Cardiac muscle cell (in vitro differentiated cells and primary cell): ENCODE results near the gene STX16. TPM values are rescaled to one million over a fixed set of nuclear protein-coding genes. Genes with fewer than 3 reads are reported as not detected.

Experiments
- DNase-seq, 2 donors: peaks; one replicate each; pipeline versions ENCODE4 v3.0.0 to v3.0.0-alpha.2; 2010 to 2017; ENCODE audit warnings: low read depth in 1 of 2, low spot score in 1 of 2
- H3K27ac ChIP-seq: fragments of 200-600 bp; sonication (generic); 2 replicates; pipeline ENCODE4 v1.5.1; 2016
- H3K27me3 ChIP-seq: fragments of 200-600 bp; sonication (generic); 2 replicates; pipeline ENCODE4 v1.6.0; 2016; ENCODE audit warnings: control low read depth
- H3K36me3 ChIP-seq: fragments of 200-600 bp; sonication (generic); 2 replicates; pipeline ENCODE4 v1.5.1; 2016; ENCODE audit warnings: control low read depth
- H3K4me1 ChIP-seq: fragments of 200-600 bp; sonication (generic); 2 replicates; pipeline ENCODE4 v1.8.1; 2017; ENCODE audit warnings: low read depth, mild to moderate bottlenecking, mixed run types
- H3K4me3 ChIP-seq: fragments of 200-600 bp; sonication (generic); 2 replicates; pipeline ENCODE4 v1.5.1; 2016; ENCODE audit warnings: mild to moderate bottlenecking
- H3K9me3 ChIP-seq: fragments of 200-600 bp; sonication (generic); 2 replicates; pipeline ENCODE4 v1.5.1; 2017; ENCODE audit warnings: low read depth, mild to moderate bottlenecking, control low read depth
- polyA plus RNA-seq: library from polyadenylated mRNA; unstranded; fragments of >200 nt; fragmentation: Nextera tagmentation; extraction: Ambion mirVana; gene quantifications from 2 replicates; pipeline ENCODE4 v1.2.1, GENCODE V29; 2016
- total RNA-seq: library from RNA; depleted of rRNA; stranded (reverse); fragments of >200 nt; gene quantifications from 2 replicates; pipeline ENCODE4 v1.2.3, GENCODE V29; 2016
- TF ChIP-seq, protein P1 (sequence below): IDR thresholded peaks from 2 replicates; pipeline ENCODE4 v1.5.1; 2012; ENCODE audit warnings: low read depth, mild to moderate bottlenecking, low read length

STX16 gene, protein sequence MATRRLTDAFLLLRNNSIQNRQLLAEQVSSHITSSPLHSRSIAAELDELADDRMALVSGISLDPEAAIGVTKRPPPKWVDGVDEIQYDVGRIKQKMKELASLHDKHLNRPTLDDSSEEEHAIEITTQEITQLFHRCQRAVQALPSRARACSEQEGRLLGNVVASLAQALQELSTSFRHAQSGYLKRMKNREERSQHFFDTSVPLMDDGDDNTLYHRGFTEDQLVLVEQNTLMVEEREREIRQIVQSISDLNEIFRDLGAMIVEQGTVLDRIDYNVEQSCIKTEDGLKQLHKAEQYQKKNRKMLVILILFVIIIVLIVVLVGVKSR
- 29.9 and 58.1 TPM in 2 replicates for total RNA-seq
- 55.5 and 87.7 TPM in 2 replicates for polyA plus RNA-seq

DNA sequence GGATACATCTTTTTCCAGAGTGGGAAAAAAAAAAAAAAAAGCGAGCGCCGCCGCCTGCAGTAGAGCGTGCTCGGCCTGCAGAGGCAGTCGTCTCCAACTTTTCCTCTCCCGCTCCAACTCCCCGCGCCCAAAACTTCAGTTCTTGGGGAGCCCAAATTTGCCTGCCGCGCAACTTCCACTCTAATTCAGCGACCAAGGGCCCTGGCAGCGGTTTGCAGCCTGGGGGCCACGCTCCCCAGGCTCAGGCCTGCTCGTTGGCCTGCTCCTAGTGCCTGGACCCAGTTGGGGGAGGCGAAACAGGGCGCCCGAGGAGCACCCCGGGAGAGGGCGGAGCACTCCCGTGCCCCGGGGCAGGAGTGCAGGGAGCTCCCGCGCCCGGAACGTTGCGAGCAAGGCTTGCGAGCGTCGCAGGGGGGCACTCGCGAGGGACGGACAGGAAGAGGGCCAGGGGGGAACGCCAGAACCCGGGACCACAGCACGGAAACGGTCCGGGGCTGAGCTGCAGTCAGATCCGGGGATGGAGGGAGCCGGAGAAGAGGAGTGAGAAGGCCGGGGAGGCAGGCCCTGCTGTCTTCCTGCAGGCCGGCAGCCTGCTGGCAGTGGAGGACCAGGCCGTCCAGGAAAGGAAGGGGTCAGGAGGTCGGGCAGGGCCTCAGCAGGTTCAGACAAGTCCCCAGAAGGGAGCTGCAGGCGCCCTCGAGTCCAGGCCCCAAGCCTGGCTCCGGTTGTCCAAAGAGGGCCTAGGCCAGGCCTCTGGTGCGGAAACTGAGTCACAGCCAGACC lies at the start of gene STX16:
TSS of gene STX16 (plus strand) at position 508 of the 783 bp plus-strand sequence. CDS start 724 bp downstream, outside the sequence.
- DNase-seq: peak; percentile 92 to 97
- Histone ChIP-seq H3K4me1 (peaks cover 26% of the 10 kb centered on the region), H3K27me3 (no peaks in the 10 kb centered on the region), H3K36me3 (no peaks in the 10 kb centered on the region), H3K27ac (peak within 1 kb of the TSS; percentile 86), H3K9me3 (no peaks in the 10 kb centered on the region), H3K4me3 (peak within 1 kb of the TSS; percentile 97)
- TF ChIP-seq, protein P1, sequence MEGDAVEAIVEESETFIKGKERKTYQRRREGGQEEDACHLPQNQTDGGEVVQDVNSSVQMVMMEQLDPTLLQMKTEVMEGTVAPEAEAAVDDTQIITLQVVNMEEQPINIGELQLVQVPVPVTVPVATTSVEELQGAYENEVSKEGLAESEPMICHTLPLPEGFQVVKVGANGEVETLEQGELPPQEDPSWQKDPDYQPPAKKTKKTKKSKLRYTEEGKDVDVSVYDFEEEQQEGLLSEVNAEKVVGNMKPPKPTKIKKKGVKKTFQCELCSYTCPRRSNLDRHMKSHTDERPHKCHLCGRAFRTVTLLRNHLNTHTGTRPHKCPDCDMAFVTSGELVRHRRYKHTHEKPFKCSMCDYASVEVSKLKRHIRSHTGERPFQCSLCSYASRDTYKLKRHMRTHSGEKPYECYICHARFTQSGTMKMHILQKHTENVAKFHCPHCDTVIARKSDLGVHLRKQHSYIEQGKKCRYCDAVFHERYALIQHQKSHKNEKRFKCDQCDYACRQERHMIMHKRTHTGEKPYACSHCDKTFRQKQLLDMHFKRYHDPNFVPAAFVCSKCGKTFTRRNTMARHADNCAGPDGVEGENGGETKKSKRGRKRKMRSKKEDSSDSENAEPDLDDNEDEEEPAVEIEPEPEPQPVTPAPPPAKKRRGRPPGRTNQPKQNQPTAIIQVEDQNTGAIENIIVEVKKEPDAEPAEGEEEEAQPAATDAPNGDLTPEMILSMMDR: peak; percentile 61

DNA sequence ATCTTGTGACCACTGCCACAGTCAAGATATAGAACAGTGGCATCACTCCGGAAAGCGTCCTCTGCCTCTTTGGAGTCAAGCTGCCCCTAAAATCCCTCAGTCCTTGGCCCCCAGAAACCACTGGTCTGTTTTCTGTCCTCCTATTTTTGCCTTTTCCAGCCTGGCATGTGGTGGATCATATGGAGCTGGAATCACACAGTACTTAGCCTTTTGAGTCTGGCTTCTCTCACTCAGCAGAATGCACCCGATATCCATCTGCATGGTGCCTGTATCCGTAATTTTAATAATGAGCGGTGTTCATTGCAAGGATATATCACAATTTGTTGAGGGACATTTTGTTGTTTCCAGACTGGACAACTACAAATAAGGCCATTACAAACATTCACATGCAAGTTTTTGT lies 49.0 kb upstream of the STX16 start:
- Histone ChIP-seq H3K36me3 (no peaks in the 10 kb centered on the region), H3K27me3 (no peaks in the 10 kb centered on the region), H3K4me1 (peaks cover 2% of the 10 kb centered on the region), H3K9me3 (no peaks in the 10 kb centered on the region), H3K4me3 (no peak overlapping the region), H3K27ac (no peak overlapping the region)
- DNase-seq: no peak
- TF ChIP-seq, protein P1: no peak

DNA sequence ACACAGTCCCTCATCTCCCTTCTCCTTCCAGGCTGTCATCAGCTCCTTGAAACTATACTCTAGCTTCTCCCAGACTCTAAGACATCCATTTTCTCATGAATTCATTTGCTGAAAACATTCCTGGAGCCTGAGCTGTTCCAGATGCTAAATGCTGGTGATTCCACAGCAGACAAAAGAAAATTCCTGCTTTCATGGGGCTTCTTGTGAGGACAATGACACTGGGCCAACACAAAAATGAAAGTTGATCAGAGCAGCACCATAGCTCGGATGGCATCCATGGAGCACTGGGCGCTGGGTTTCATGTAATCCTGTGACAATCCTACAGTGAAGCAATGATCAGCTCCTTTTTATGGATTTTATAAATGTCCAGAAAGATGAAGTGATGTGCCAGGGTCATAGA lies 47.4 kb upstream of the STX16 start:
- Histone ChIP-seq H3K9me3 (no peaks in the 10 kb centered on the region), H3K27me3 (no peaks in the 10 kb centered on the region), H3K4me1 (no peaks in the 10 kb centered on the region), H3K36me3 (no peaks in the 10 kb centered on the region), H3K27ac (no peak overlapping the region), H3K4me3 (no peak overlapping the region)
- DNase-seq: no peak
- TF ChIP-seq, protein P1: no peak

DNA sequence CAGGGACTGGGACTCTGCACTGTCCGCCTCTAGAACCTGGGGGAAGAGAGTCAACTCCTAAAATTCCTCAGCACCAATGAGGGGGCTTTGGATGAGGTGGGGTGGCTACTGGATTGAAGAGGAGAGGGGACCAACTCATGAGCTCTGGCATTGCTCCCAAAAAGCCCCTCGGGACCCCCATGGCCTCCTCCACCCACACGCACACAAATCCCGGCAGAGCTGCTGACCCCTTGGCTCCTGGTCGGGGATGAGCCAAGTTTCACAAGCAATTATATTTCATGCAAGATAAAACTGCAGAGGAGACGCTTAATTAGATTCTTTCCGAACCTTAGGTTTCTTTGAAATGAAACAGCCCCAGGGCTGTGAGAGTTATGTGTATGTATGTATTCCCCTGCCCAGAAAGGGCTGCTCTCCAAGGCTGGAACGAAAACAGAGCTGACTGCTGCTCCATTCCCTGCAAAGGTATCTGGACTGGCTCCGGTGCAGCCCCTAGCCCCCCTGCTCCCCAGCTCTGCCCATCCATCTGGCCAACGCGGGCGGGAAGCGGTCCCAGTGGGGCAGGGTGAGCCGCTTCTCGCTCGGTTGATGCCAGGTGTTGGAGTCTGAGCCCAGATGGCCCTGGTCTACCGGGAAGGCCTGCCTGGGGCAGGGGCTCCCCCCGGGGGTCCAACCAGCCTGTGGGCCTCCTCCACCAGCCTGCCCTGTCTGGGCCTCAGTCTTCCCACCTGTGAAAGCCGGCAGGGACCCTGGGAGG lies 46.8 kb upstream of the STX16 start:
- TF ChIP-seq, protein P1: no peak
- Histone ChIP-seq H3K9me3 (no peaks in the 10 kb centered on the region), H3K36me3 (no peaks in the 10 kb centered on the region), H3K4me1 (no peaks in the 10 kb centered on the region), H3K27me3 (no peaks in the 10 kb centered on the region), H3K4me3 (no peak overlapping the region), H3K27ac (no peak overlapping the region)
- DNase-seq: no peak

DNA sequence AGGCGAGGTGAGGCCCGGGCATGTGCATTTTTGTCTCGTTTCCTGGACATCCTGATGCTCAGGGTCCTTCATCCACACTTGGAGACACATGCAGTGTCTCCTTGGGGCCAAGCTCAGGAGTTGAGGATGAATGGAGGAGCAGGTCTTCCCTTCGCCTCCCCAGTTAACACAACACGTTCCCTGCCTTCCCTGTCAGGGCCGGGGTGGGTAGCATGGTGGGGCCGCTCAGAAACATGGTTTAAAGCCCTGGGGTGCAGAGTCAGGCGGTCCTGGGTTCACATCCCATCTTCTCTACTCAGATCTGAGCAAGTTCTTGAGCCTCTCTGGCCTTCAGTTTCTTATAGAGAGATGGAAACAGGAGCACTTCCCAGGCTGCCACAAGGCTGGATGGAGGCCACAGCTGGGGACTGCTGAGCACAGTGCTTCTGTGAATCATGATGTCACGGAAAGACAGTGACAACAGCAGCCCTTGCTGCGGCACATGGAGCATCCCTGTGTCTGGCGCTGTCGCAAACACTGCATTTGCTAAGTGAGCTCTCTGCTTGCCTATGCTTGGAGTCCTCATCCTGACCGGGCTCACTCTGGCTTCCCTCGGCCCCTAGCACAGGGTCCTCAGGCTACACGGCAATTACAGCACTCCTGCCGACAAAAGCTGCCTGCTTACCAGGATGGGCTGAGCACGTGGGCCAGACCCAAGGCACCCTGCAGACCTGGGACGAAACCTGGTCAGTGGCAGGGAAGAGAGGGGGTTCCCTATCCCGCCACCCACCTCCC lies 45.6 kb upstream of the STX16 start:
- Histone ChIP-seq H3K9me3 (no peaks in the 10 kb centered on the region), H3K27me3 (no peaks in the 10 kb centered on the region), H3K4me3 (no peak overlapping the region), H3K4me1 (no peaks in the 10 kb centered on the region), H3K36me3 (no peaks in the 10 kb centered on the region), H3K27ac (no peak overlapping the region)
- TF ChIP-seq, protein P1: no peak
- no peak for DNase-seq
